Activated naive CD4-positive, alpha-beta T cell treated with anti-CD3 and anti-CD28 coated beads, Interleukin-2, amount 10 ng/mL, durations not matched to agents 7 days and 5 days (primary cell): ENCODE results near the gene ST7.

Experiments
- CTCF ChIA-PET: fragments of 350-600 bp; sonication (Branson Sonifier 250); formaldehyde crosslinking; loops from one replicate; lab custom pipeline; 2021; ENCODE audit warnings: antibody characterized with exemption; lab: Charles Lee
- DNase-seq: peaks from one replicate; pipeline ENCODE4 v3.0.0-alpha.2; 2020
- H3K27ac Mint-ChIP-seq: one replicate; pipeline ENCODE4 v1.8.0; 2021; ENCODE audit warnings: mild to moderate bottlenecking, moderate library complexity, mixed read lengths
- H3K27me3 Mint-ChIP-seq: one replicate; pipeline ENCODE4 v1.8.0; 2021; ENCODE audit warnings: mild to moderate bottlenecking, mixed read lengths
- H3K36me3 Mint-ChIP-seq: one replicate; pipeline ENCODE4 v1.8.0; 2021; ENCODE audit warnings: mixed read lengths
- H3K4me1 Mint-ChIP-seq: one replicate; pipeline ENCODE4 v1.8.0; 2021; ENCODE audit warnings: mixed read lengths
- H3K4me3 Mint-ChIP-seq: one replicate; pipeline ENCODE4 v1.8.0; 2021; ENCODE audit warnings: mild to moderate bottlenecking, moderate library complexity, mixed read lengths
- H3K9me3 Mint-ChIP-seq: one replicate; pipeline ENCODE4 v1.8.0; 2021; ENCODE audit warnings: mixed read lengths

The ST7 gene

GRCh38 chr7:117088623-117089194, 135.4 kb downstream of the ST7 start:
- Mint-ChIP-seq H3K27ac (no peak overlapping the region), H3K4me3 (no peak overlapping the region), H3K27me3 (peaks cover 3% of the 10 kb centered on the region), H3K4me1 (peaks cover 16% of the 10 kb centered on the region), H3K36me3 (no peaks in the 10 kb centered on the region), H3K9me3 (no peaks in the 10 kb centered on the region)
- CTCF ChIA-PET = interaction anchor here (0.8 kb wide), 1 partner anchor 79 kb away, joined by 3 read pairs; no protein-coding TSS in a partner anchor
- DNase-seq = no peak

- CTCF ChIA-PET = no interaction called here
- Mint-ChIP-seq H3K27ac (no peak overlapping the region), H3K27me3 (peaks cover 3% of the 10 kb centered on the region), H3K9me3 (no peaks in the 10 kb centered on the region), H3K4me3 (no peak overlapping the region), H3K36me3 (no peaks in the 10 kb centered on the region), H3K4me1 (peaks cover 23% of the 10 kb centered on the region)
- DNase-seq = no peak
Observed at GRCh38 chr7:117090791-117091190, 137.5 kb downstream of the ST7 start.

GRCh38 chr7:117091721-117092120, 138.4 kb downstream of the ST7 start:
- Mint-ChIP-seq H3K36me3 (no peaks in the 10 kb centered on the region), H3K9me3 (no peaks in the 10 kb centered on the region), H3K4me1 (peaks cover 21% of the 10 kb centered on the region), H3K27me3 (peaks cover 3% of the 10 kb centered on the region), H3K4me3 (no peak overlapping the region), H3K27ac (no peak overlapping the region)
- DNase-seq = no peak
- CTCF ChIA-PET = no interaction called here

GRCh38 chr7:117092785-117093184, 139.5 kb downstream of the ST7 start:
- no peaks in the 10 kb centered on the region for H3K36me3 Mint-ChIP-seq
- no peaks in the 10 kb centered on the region for H3K9me3 Mint-ChIP-seq
- peaks cover 11% of the 10 kb centered on the region for H3K4me1 Mint-ChIP-seq
- DNase-seq = no peak
- H3K27ac Mint-ChIP-seq = no peak overlapping the region
- peaks cover 3% of the 10 kb centered on the region for H3K27me3 Mint-ChIP-seq
- no peak overlapping the region for H3K4me3 Mint-ChIP-seq
- CTCF ChIA-PET = no interaction called here

- Mint-ChIP-seq H3K9me3 (no peaks in the 10 kb centered on the region), H3K4me3 (no peak overlapping the region), H3K27me3 (peaks cover 3% of the 10 kb centered on the region), H3K4me1 (peaks cover 7% of the 10 kb centered on the region), H3K36me3 (no peaks in the 10 kb centered on the region), H3K27ac (no peak overlapping the region)
- no peak for DNase-seq
- CTCF ChIA-PET = no interaction called here
Observed at GRCh38 chr7:117094457-117094856, 141.2 kb downstream of the ST7 start.

GRCh38 chr7:117095055-117095454, 141.8 kb downstream of the ST7 start:
- peaks cover 7% of the 10 kb centered on the region for H3K4me1 Mint-ChIP-seq
- no peaks in the 10 kb centered on the region for H3K36me3 Mint-ChIP-seq
- H3K27ac Mint-ChIP-seq = no peak overlapping the region
- CTCF ChIA-PET = no interaction called here
- no peaks in the 10 kb centered on the region for H3K9me3 Mint-ChIP-seq
- H3K4me3 Mint-ChIP-seq = no peak overlapping the region
- DNase-seq = no peak
- H3K27me3 Mint-ChIP-seq = peaks cover 3% of the 10 kb centered on the region

- Mint-ChIP-seq H3K4me3 (no peak overlapping the region), H3K36me3 (no peaks in the 10 kb centered on the region), H3K9me3 (no peaks in the 10 kb centered on the region), H3K27ac (no peak overlapping the region), H3K27me3 (no peaks in the 10 kb centered on the region), H3K4me1 (peaks cover 7% of the 10 kb centered on the region)
- CTCF ChIA-PET = no interaction called here
- DNase-seq = no peak
Observed at GRCh38 chr7:117096330-117096729, 143.0 kb downstream of the ST7 start.

GRCh38 chr7:117096942-117097341, 143.6 kb downstream of the ST7 start:
- Mint-ChIP-seq H3K27me3 (no peaks in the 10 kb centered on the region), H3K4me1 (peaks cover 7% of the 10 kb centered on the region), H3K27ac (no peak overlapping the region), H3K9me3 (no peaks in the 10 kb centered on the region), H3K36me3 (no peaks in the 10 kb centered on the region), H3K4me3 (no peak overlapping the region)
- no peak for DNase-seq
- CTCF ChIA-PET = no interaction called here

- Mint-ChIP-seq H3K9me3 (no peaks in the 10 kb centered on the region), H3K27me3 (no peaks in the 10 kb centered on the region), H3K27ac (no peak overlapping the region), H3K4me1 (peaks cover 7% of the 10 kb centered on the region), H3K4me3 (no peak overlapping the region), H3K36me3 (no peaks in the 10 kb centered on the region)
- no peak for DNase-seq
- CTCF ChIA-PET = no interaction called here
Observed at GRCh38 chr7:117097860-117098259, 144.6 kb downstream of the ST7 start.

- no peak for DNase-seq
- H3K27ac Mint-ChIP-seq = no peak overlapping the region
- no peaks in the 10 kb centered on the region for H3K9me3 Mint-ChIP-seq
- no peaks in the 10 kb centered on the region for H3K27me3 Mint-ChIP-seq
- H3K4me1 Mint-ChIP-seq = peaks cover 7% of the 10 kb centered on the region
- no peaks in the 10 kb centered on the region for H3K36me3 Mint-ChIP-seq
- H3K4me3 Mint-ChIP-seq = no peak overlapping the region
- CTCF ChIA-PET = no interaction called here
Observed at GRCh38 chr7:117098457-117098856, 145.2 kb downstream of the ST7 start.

- H3K27ac Mint-ChIP-seq = no peak overlapping the region
- no peak for DNase-seq
Observed at GRCh38 chr7:117101026-117101425, 147.7 kb downstream of the ST7 start.

GRCh38 chr7:117110480-117111315, 157.4 kb downstream of the ST7 start:
- peaks cover 19% of the 10 kb centered on the region for H3K4me1 Mint-ChIP-seq
- H3K27ac Mint-ChIP-seq = peak overlapping the region; percentile 24
- CTCF ChIA-PET = interaction anchor here (0.8 to 2.0 kb wide), 7 partner anchors 9 to 183 kb away, joined by 3 to 10 read pairs (median 4); no protein-coding TSS in a partner anchor
- no peak overlapping the region for H3K4me3 Mint-ChIP-seq
- DNase-seq = peak; percentile 54
- H3K27me3 Mint-ChIP-seq = peaks cover 5% of the 10 kb centered on the region
- H3K9me3 Mint-ChIP-seq = peaks cover 3% of the 10 kb centered on the region
- H3K36me3 Mint-ChIP-seq = peaks cover 6% of the 10 kb centered on the region

More at GRCh38 chr7:117101026-117101425, 147.7 kb downstream of the ST7 start:
- H3K9me3 Mint-ChIP-seq = no peaks in the 10 kb centered on the region
- H3K36me3 Mint-ChIP-seq = no peaks in the 10 kb centered on the region
- CTCF ChIA-PET = no interaction called here
- no peak overlapping the region for H3K4me3 Mint-ChIP-seq
- H3K4me1 Mint-ChIP-seq = no peaks in the 10 kb centered on the region
- H3K27me3 Mint-ChIP-seq = no peaks in the 10 kb centered on the region

- CTCF ChIA-PET = interaction anchor here (0.6 to 2.0 kb wide), 4 partner anchors 8 to 126 kb away, joined by 3 to 10 read pairs (median 5); no protein-coding TSS in a partner anchor
- peaks cover 3% of the 10 kb centered on the region for H3K9me3 Mint-ChIP-seq
Observed at GRCh38 chr7:117111535-117111934, 158.2 kb downstream of the ST7 start.

GRCh38 chr7:117112640-117113039, 159.3 kb downstream of the ST7 start:
- Mint-ChIP-seq H3K9me3 (peaks cover 3% of the 10 kb centered on the region), H3K27ac (no peak overlapping the region), H3K4me3 (no peak overlapping the region), H3K4me1 (peaks cover 19% of the 10 kb centered on the region), H3K36me3 (peaks cover 6% of the 10 kb centered on the region), H3K27me3 (peaks cover 5% of the 10 kb centered on the region)
- CTCF ChIA-PET = no interaction called here
- DNase-seq = no peak

More at GRCh38 chr7:117111535-117111934, 158.2 kb downstream of the ST7 start:
- H3K36me3 Mint-ChIP-seq = peaks cover 6% of the 10 kb centered on the region
- no peak for DNase-seq
- H3K4me3 Mint-ChIP-seq = no peak overlapping the region
- peaks cover 19% of the 10 kb centered on the region for H3K4me1 Mint-ChIP-seq
- H3K27me3 Mint-ChIP-seq = peaks cover 5% of the 10 kb centered on the region
- no peak overlapping the region for H3K27ac Mint-ChIP-seq

- Mint-ChIP-seq H3K27me3 (peaks cover 5% of the 10 kb centered on the region), H3K27ac (no peak overlapping the region), H3K4me1 (peaks cover 14% of the 10 kb centered on the region), H3K4me3 (no peak overlapping the region), H3K9me3 (peaks cover 3% of the 10 kb centered on the region), H3K36me3 (peaks cover 3% of the 10 kb centered on the region)
- CTCF ChIA-PET = no interaction called here
- DNase-seq = no peak
Observed at GRCh38 chr7:117113871-117114270, 160.6 kb downstream of the ST7 start.
